GM18861 (cell line): Measurements from ENCODE around the gene C17orf58.
"Not testable (repeated sequence)": the region's sequence is repeated elsewhere in the genome, so short reads cannot be mapped to it uniquely, and the experiment has no call there.

Experiments
- ATAC-seq: cut with Tn5 transposase; IDR thresholded peaks from one replicate; pipeline ENCODE4 v1.9.1; 2021; ENCODE audit not compliant: unreplicated experiment

C17orf58 gene

DNA sequence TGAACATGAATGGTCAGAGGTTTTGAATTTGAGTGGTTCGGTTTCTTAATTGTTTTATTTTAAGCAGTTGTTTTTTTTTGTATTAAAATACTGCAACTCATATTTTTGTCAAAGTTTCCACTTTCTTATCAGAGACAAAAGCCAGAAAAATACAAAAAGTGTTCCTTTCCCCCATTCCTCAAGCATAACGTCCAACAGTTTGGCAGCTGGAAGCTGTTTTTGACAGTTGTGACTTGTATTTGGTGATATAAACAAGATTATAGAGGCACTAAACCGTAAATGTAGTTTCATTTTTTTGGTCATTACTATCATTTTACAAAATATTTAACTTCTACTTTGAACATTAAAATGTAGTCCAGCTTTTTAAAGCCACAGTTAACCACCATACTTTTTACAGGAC lies 36.0 kb downstream of the C17orf58 start:
- not testable (repeated sequence) for ATAC-seq

DNA sequence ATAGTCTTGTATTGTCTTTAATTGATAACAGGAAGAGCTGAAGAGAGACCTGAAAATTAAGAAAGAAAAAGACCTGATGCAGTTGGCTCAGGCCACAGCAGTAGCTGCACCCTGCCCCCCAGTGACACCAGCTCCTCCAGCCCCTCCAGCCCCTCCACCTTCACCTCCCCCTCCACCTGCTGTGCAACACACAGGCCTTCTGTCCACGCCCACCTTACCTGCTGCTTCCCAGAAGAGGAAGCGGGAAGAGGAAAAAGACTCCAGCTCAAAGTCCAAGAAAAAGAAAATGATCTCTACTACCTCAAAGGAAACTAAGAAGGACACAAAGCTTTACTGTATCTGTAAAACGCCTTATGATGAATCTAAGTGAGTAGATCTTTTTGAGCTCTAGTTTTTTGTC lies 36.8 kb downstream of the C17orf58 start:
- no peak for ATAC-seq

DNA sequence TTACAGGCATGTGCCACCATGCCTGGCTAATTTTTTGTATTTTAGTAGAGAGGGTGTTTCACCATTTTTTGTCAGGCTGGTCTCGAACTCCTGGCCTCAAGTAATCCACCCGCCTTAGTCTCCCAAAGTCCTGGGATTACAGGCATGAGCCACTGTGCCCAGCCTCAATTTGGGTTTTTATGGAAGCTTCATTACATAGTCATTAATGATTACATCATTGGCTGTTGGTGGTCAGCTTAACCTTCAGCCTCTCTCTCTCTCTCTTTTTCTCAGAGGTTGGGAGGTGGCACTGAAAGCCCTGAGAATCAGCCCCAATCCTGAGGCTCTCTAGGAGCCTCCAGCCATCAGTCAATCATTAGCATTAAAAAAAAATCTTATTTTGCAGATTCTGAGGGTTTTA lies 45.3 kb downstream of the C17orf58 start:
- ATAC-seq, result no peak

DNA sequence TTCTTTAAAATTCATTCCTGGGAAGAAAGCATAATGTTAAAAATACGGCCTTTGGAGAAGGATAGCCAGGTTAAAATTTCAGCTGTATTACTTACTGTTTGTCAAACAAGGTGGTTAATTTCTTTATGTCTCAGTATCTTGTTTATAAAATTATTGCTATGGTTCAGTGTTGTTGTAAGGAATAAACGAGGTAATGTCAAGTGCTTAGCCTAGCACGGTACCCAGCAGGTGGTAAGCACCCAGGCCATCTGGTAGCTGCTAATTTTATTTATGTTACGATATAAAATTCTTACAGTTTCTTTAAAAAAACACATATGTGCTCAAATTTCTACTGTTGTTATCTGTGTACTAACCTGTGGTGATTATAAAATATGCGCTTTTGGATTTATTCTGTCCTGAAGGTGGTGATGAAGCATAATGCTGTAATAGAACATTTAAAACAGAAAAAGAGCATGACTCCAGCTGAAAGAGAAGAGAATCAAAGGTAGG lies 48.9 kb downstream of the C17orf58 start:
- no peak for ATAC-seq

DNA sequence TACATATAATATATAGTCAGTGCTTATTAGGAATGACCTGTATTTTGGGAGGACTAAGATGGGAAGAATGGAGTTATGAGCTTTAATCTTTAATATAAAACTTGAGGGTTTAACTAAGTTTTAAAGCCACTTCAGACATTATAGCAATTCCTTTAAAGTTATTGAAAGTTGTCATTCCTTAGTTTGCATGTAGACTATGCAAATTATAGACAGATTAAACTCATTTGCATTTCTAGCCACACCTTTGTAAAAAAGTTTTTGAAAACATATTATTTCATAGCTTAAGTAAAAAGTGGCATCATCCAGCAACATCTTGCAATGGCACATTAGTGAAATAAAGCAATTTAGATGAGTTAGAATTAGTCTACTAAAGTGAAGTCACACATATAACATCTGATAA lies 49.8 kb downstream of the C17orf58 start:
- no peak for ATAC-seq

DNA sequence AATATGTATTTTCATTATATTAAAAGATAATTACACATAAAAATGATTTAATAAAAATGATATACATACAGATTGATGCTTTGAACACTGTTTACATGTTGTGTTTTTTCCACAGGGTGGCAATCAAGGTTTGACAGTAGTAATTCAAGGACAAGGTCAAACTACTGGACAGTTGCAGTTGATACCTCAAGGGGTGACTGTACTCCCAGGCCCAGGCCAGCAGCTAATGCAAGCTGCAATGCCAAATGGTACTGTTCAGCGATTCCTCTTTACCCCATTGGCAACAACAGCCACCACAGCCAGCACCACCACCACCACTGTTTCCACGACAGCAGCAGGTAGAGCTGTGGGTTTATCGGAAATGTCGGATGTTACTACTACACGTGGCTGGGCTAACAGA lies 52.2 kb downstream of the C17orf58 start:
- ATAC-seq, result no peak

DNA sequence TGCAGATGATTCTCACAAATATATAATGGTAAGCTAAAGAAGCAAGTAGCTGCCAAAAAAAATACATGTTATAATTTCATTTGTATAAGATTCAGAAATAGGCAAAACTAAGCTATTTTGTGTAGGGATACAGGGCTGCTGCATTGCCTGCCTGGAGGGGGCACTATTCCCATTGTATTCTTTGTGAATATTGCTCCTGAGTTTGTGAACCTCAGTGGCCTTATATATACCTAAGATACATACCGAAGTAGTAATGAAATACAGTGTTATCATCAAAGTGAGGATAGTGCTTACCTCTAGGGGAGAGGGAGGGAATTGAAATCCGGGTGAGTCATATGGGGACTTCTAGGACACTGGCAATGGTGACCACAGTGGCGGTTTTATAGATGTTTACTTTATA lies 53.5 kb downstream of the C17orf58 start:
- no peak for ATAC-seq
